Left cardiac atrium (tissue), 4 donors: Measurements from ENCODE around the gene PKP4. TPM values are rescaled to one million over a fixed set of nuclear protein-coding genes. Genes with fewer than 3 reads are reported as not detected.
"Not testable (repeated sequence)": the region's sequence is repeated elsewhere in the genome, so short reads cannot be mapped to it uniquely, and the experiment has no call there.

ENCODE experiments used
- ATAC-seq, 2 donors: fragments of 200-7000 bp; cut with Tn5 transposase; one replicate each; pipeline ENCODE4 v1.9.1; 2020; ENCODE audit warnings: mild to moderate bottlenecking in 2 of 2, moderate library complexity in 2 of 2
- DNase-seq: peaks from one replicate; pipeline ENCODE4 v3.0.0-alpha.2; 2020
- intact Hi-C, 2 donors: fragments of 100-400 bp; cut with DNase I; formaldehyde crosslinking; loops; one replicate each; pipeline versions ENCODE4 v1.14.1 to v1.15.1; 2022 to 2023
- total RNA-seq, 2 donors: library from RNA; stranded (reverse); fragmentation: NEBNext Ultra II Directional; extraction: Animal tissue kit (Norgen Biotek cat#: 25700); gene quantifications; one replicate each; pipeline ENCODE4 v1.2.1, GENCODE V29; 2021
- donor health status: DM: no; HTN: yes; CAD: no.
- donor health status: DM: no; HTN: yes; CAD: no; lungs with severe emphysema.
- donor health status: DM: yes; HTN: yes; CAD: no.
- donor health status: Dilated cardiomyopathy.

PKP4 gene
- total RNA-seq, 2 donors from 2014 or later: 62.5 to 64.8 TPM

DNA sequence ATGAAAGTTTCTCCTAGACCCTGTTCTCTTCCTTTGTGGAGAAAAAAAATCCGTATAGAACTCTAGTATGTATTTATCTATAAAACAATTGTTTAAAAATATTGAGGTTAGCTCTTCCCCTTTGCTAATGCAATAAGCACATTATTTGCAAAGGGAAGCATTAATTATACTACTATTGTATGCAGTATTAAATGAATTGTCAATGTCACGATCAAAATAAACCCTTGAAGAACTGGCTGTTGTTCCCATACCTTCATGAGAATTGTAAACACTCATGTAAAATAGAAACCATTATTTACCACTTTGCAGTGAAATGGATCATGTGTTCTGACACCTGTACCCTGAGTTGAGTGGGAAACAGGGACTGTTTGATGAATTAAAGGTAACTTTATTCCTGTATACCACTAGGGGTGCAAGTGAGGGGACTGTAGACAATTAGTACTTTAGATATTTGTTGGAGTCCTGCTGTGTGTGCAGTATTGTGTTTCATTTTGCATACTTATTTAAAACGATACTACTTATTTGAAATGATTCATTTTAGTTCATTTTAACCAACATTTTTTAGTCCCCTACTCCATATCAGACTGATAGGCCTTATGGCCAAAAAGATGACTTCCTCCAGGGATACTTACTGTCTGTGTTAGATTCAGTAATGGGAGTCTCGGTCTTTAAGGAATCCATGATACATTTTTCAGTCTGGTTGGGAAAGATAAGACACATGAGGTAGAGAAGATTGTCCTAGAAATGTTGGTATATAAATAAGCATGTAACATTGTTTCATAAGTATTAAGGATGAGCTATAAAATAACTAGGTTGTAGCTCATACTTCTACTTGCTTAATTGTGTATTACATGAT lies 7.9 kb downstream of the PKP4 start:
- no peak for DNase-seq
- intact Hi-C loops: no loop called here
- peak in 1 of 2 donors; percentile 33 for ATAC-seq

GRCh38 chr2:158467248-158467647 lies 10.5 kb downstream of the PKP4 start:
- DNase-seq (no peak), ATAC-seq (no peak)
- intact Hi-C loops: no loop called here

DNA sequence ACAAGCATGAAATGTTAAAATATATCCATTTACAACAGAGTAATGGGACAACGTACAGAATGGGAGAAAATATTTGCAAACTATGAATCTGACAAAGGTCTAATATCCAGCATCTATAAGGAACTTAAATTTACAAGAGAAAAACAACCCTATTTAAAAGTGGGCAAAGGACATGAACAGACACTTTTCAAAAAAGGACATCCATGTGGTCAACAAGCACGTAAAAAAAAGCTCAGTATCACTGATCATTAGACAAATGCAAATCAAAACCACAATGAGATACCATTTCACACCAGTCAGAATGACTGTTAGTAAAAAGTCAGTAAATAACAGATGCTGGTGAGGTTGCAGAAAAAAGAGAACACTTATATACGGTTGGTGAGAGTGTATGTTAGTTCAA lies 16.1 kb downstream of the PKP4 start:
- not testable (repeated sequence) for DNase-seq, ATAC-seq
- intact Hi-C loops: loop anchor here in 1 of 2 donors (10.0 kb wide), 1 partner anchor 142 kb away; no protein-coding TSS in a partner anchor

DNA sequence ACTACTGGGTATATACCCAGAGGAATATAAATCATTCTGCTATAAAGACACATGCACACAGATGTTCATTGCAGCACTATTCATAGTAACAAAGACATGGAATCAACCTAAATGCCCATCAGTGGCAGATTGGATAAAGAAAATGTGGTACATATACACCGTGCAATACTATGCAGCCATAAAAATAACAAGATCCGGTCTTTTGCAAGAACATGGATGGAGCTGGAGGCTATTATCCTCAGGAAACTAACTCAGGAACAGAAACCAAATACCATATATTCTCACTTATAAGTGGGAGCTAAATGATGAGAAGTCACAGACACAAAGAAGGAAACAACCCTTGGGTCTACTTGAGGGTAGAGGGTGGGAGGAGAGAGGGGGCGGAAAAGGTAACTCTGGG lies 16.5 kb downstream of the PKP4 start:
- intact Hi-C loops: loop anchor here in 1 of 2 donors (10.0 kb wide), 1 partner anchor 142 kb away; no protein-coding TSS in a partner anchor
- ATAC-seq: not testable (repeated sequence)

GRCh38 chr2:158473719-158474392 lies 17.1 kb downstream of the PKP4 start:
- intact Hi-C loops: loop anchor here in 1 of 2 donors (10.0 kb wide), 1 partner anchor 141 kb away; no protein-coding TSS in a partner anchor
- no peak for ATAC-seq
- DNase-seq: no peak

More for the DNA sequence above, 16.5 kb downstream of the PKP4 start:
- DNase-seq: not testable (repeated sequence)

DNA sequence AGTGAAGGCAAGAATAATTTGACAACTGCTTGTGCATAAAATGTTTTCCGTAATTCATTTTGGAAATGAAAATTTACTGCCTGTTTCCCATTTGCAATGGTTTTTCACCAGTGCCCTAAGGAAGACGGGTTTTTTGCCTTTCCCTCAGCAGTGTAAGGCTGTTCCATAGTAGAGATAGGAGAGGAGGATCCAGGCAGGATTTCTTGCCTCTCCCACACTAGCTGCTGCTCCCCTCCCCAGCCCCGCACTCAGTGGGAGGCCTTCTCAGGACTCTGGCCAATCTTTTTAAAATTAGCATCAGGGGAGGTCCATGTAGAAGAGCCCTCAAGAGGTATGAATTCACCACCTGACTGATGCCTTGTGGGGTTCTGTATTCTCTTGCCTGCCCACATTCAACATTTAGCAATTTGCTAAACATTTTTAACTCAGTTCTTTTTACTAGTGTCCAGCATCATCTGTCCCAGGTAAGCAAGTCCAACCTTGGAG lies 17.8 kb downstream of the PKP4 start:
- ATAC-seq, DNase-seq: not testable (repeated sequence)
- intact Hi-C loops: loop anchor here in 1 of 2 donors (10.0 kb wide), 1 partner anchor 140 kb away; no protein-coding TSS in a partner anchor

GRCh38 chr2:158477202-158477601 lies 20.4 kb downstream of the PKP4 start:
- intact Hi-C loops: loop anchor here in 1 of 2 donors (10.0 kb wide), 1 partner anchor 138 kb away; no protein-coding TSS in a partner anchor
- DNase-seq (no peak), ATAC-seq (no peak)

DNA sequence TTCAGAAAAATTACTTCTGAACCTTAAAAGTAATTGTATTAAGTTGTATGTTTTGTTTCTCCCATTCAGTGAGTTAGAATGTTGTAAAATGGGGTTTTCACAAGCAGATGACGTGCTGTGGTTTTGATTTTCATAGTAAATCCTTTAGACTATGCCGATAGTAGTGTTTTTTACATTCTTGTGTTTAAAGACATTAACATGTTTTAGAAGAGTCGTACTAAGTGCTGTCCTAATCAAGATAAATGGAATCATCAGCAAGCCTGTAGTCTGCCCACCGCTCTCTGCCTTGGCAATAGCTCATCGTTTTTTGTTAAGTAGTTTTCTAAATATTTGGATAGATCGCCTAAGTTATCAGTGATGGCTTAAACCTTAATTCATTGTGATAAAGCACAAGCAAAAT lies 21.5 kb downstream of the PKP4 start:
- no peak for DNase-seq
- intact Hi-C loops: loop anchor here in 1 of 2 donors (10.0 kb wide), 1 partner anchor 137 kb away; no protein-coding TSS in a partner anchor
- ATAC-seq: no peak

DNA sequence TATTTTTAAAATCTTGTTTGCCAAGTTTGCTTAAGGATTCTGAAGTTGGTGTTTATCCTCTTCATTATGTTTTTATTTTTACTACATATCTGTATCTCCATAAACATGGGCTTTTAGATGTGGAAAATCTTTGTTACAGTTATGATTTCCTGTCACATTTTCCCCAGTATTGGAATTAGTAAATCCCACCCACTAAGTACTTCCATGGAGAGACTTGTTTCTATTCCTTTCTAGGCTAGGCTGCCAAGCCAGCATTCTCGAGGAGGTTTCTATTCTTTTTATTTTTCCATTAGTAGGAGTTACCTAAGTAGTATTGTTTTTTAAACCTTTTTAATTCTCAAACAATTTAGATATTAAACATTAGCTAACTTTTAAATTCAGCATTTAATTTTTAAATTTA lies 22.1 kb downstream of the PKP4 start:
- ATAC-seq (no peak), DNase-seq (no peak)
- intact Hi-C loops: loop anchor here in 1 of 2 donors (10.0 kb wide), 1 partner anchor 136 kb away; no protein-coding TSS in a partner anchor

DNA sequence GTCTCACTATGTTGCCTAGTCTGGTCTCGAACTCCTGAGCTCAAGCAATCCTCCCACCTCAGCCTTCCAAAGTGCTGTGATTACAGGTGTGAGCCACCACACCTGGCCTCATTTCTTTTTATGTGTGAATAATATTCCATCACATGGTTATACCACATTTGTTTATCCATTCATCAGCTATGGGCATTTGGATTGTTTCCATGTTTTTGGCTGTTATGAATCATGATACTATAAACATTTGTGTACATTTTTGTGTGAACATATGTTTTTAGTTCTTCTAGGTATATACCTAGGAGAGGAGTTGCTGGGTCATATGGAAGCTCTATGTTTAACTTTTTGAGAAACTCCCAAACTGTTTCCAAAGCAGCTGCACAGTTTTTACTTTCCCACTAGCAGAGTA lies 24.4 kb downstream of the PKP4 start:
- intact Hi-C loops: no loop called here
- ATAC-seq: no peak

GRCh38 chr2:158482594-158482993 lies 25.8 kb downstream of the PKP4 start:
- ATAC-seq (no peak), DNase-seq (no peak)
- intact Hi-C loops: no loop called here

More for the DNA sequence above, 24.4 kb downstream of the PKP4 start:
- no peak for DNase-seq

DNA sequence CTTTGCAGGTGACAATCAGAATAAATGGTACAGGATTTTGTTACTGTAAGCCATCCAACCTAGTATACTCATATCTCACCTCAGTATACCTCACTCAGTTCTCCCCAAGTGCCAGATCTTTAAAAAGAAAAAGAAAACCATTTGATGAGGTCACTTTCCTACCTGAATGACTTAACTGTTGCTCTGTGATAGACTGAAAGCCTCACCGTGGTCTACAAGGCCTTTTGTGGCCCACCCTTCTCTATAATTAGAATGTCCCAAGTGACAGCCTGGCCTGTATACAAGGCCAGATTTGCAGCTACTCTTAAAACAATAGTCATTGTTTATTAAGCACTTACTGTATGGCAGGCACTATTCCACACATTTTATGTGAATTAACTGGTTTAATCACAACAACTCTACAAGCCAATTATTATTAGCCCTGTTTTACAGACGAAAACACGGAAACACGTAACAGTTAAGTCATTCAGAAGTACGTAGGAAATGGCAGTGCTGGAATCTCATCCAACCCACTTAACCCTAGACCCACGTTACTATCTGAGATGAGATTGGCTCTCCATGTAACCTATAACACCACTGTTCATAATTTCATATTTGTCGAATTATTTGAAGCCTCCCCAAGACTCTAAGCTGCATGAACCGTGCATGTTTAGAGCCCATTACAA lies 28.3 kb downstream of the PKP4 start:
- DNase-seq (no peak), ATAC-seq (no peak)
- intact Hi-C loops: no loop called here

DNA sequence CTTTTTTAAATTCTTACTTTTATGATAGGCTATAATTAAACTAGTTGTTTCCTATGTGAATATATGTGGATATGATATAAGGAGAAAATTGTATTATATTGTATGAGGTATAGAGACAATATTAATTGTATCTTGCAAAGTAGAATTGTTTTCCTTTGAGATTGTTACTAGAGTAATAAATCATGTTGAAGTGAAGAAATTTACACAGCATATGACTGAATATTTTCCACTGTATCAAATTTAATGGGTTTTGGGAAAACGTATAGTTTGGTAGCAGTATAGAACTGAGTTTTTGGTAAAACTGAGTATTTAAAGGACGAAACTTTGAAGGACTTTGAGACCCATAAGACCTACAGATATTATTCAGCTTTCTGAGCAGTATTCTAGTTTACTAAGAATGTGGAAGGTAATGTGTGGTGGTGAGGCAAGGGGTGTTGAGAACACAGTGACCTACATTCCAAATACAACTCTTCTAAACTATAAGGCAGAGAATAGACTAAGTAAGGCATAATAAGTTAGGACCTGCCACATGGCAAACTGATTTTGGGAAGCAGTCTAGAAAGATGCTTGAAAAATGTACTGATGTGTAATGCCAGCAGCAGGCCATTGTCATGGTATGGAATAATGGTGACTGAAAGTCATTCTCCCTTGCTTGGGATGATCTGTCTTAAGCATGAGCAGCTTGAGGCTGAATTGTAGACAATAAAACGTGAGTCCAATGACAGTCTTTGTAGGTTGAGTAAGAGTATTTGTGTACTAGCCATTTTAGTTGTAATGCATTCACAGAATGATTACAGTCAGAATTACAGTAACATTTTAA lies 29.6 kb downstream of the PKP4 start:
- ATAC-seq (no peak), DNase-seq (no peak)
- intact Hi-C loops: no loop called here

- DNase-seq (no peak), ATAC-seq (peak in 1 of 2 donors; percentile 36)
- intact Hi-C loops: no loop called here
These were observed 30.2 kb downstream of the PKP4 start for GRCh38 chr2:158486970-158487325.

DNA sequence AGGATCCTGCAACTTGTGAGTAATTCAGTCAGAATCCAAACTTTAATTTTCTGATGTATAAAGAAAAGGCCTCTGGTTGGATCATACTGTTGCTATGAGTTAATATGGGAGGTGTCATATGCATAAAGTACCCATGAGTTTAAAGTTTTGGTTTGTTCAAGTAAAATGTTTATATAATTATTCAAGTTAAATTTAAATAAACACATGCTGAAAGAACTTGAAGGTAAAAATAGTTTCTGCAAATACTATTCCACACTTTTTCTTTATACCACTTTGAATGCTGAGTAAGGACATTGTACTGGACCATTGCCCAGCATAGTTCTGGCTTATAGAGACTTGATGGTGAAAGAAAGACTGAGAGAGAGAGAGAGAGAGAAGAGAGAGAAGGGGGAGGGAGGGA lies 30.7 kb downstream of the PKP4 start:
- DNase-seq (no peak), ATAC-seq (peak; percentile 79 to 81)
- intact Hi-C loops: no loop called here

GRCh38 chr2:158488442-158489216 lies 31.9 kb downstream of the PKP4 start:
- DNase-seq (no peak), ATAC-seq (no peak)
- intact Hi-C loops: no loop called here

- intact Hi-C loops: no loop called here
- DNase-seq (no peak), ATAC-seq (no peak)
These were observed 32.8 kb downstream of the PKP4 start for GRCh38 chr2:158489366-158490112.
